Measurements from ENCODE around the gene MORF4L2.
"Not testable (repeated sequence)": the region's sequence is repeated elsewhere in the genome, so short reads cannot be mapped to it uniquely, and the experiment has no call there.

DNA sequence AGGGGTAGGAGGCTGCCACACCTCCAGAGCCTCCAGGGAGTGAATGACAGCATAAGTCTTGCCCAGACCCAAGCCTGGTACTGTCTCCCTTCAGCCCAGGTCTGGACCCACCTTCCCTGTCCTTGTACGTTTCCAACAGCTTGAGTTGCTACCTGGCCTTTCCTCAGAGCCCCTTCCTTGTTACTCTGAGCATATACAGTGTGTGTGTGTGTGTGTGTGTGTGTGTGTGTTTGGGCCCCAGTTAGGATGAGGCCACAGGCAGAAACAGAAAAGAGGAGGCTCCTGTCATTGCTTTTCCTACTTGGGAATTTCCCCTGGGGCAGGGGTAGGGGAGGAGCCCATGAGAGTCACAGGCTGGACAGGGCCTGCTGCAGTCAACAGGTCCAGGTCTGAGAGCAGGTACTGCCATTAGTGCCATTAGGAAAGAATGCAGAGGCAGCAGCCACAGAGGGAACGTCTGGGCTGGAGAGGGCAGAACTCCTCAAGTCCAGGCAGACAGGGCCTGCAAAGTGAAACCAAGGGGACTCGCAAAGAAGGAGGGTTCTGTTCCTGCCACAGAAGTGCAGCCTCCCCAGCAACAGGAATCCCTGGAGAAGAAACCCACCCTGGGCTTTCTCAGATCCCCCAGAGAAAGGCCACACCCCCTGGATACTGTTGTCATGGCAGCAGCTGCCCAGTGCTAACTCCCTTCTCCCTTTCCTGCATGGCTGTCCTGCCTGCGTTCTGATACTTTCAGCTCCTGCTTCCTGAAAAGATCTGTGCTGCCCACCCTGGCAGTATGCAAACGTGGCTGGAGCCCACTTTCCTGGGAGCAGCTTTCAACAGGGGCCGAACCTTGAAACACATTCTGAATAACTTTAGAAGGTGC lies 47.8 kb downstream of the MORF4L2 start:
- not testable (repeated sequence) for TF ChIP-seq SUZ12 (IDR thresholded peaks at IDR 0.05; ENCODE audit: extremely low read depth, insufficient read depth, insufficient read length); ZNF274 (IDR thresholded peaks at IDR 0.05; ENCODE audit: low read depth, low read length); YY1 (IDR thresholded peaks at IDR 0.05; ENCODE audit: insufficient read depth, insufficient read length)
